ENCODE data around the gene YPEL3. TPM values are rescaled to one million over a fixed set of nuclear protein-coding genes. Genes with fewer than 3 reads are reported as not detected.

The YPEL3 gene
- total and polyA plus RNA-seq, 12 donors, result 14.6 to 454 (median 94.5) TPM

- DNase-seq, result peak; percentile 88 to 95 (median 94)
- H3K9me3 ChIP-seq (replicated peaks in 1 of 3), result no peaks in the 10 kb centered on the region
- no peaks in the 10 kb centered on the region for H3K27me3 ChIP-seq
- H3K27ac ChIP-seq, result peak within 1 kb of the TSS; percentile 86 to 96 (median 94)
- no peak for TF ChIP-seq CTCF (IDR thresholded peaks at IDR 0.05)
- TF ChIP-seq POLR2A (IDR thresholded peaks at IDR 0.05), result peak; percentile 78 to 87
- H3K4me1 ChIP-seq (replicated peaks in 1 of 2), result peaks cover 35 to 42% of the 10 kb centered on the region in 2 donors
- intact Hi-C loops (cut with DNase I), result no loop called here
- H3K36me3 ChIP-seq (replicated peaks in 1 of 2), result peaks cover 0 to 47% of the 10 kb centered on the region in 2 donors
- 2 to 5% (median 2%) methylated on average over 24 to 67 of the region's 67 CpGs for WGBS, 4 donors
- H3K4me3 ChIP-seq, result peak within 1 kb of the TSS; percentile 69 to 96 (median 82)
Observed at GRCh38 chr16:30075503-30076275, 20.3 kb downstream of the YPEL3 start, which contains the start of gene PPP4C. Gene PPP4C (plus strand): TSS chr16:30075994. CDS start chr16:30076378, 384 bp downstream.

DNA sequence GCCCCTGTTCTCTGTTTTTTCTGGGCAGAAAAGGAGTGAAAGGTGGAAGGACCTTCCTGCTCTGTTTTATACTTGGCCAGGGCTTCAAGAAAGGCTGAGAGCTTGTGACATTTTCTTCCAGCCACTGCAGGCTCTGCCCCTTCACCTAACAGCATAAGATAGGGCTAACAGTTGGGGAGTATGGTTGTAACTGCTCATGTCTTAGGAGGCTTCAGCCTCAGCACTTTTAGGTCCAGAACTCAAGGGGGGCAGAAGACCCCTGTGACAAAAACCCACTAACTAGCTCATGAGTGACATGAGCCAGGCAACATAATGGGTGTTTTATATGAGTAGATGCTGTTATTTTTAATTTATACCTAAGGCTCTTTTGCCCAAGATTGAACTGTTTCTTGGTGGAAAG, 25.5 kb downstream of the YPEL3 start:
- intact Hi-C loops (cut with DNase I), result no loop called here
- H3K9me3 ChIP-seq (replicated peaks in 1 of 3), result no peaks in the 10 kb centered on the region
- H3K4me3 ChIP-seq, result no peak overlapping the region
- no peak for TF ChIP-seq POLR2A (IDR thresholded peaks at IDR 0.05)
- no peak for TF ChIP-seq CTCF (IDR thresholded peaks at IDR 0.05)
- peaks cover 0 to 67% of the 10 kb centered on the region in 2 donors for H3K36me3 ChIP-seq (replicated peaks in 1 of 2)
- peak overlapping the region in 2 of 5 donors; percentile 60 to 75 for H3K27ac ChIP-seq
- H3K27me3 ChIP-seq, result no peaks in the 10 kb centered on the region
- H3K4me1 ChIP-seq (replicated peaks in 1 of 2), result peaks cover 34 to 45% of the 10 kb centered on the region in 2 donors
- DNase-seq, result no peak

GRCh38 chr16:30069611-30070462, 26.2 kb downstream of the YPEL3 start:
- 50 to 62% (median 55%) methylated on average over 26 to 31 of the region's 31 CpGs for WGBS, 4 donors
- peak in 5 of 7 donors; percentile 48 to 59 (median 50) for DNase-seq
- Histone ChIP-seq H3K27ac (peak overlapping the region in 3 of 5 donors; percentile 45 to 75 (median 60)), H3K4me3 (peak overlapping the region in 1 of 4 donors; percentile 28), H3K27me3 (no peaks in the 10 kb centered on the region), H3K9me3 (replicated peaks in 1 of 3) (no peaks in the 10 kb centered on the region), H3K36me3 (replicated peaks in 1 of 2) (peaks cover 0 to 67% of the 10 kb centered on the region in 2 donors), H3K4me1 (replicated peaks in 1 of 2) (peaks cover 31 to 39% of the 10 kb centered on the region in 2 donors)
- TF ChIP-seq POLR2A (IDR thresholded peaks at IDR 0.05), result no peak
- intact Hi-C loops (cut with DNase I), result no loop called here

- TF ChIP-seq CTCF (IDR thresholded peaks at IDR 0.05) (peak in 5 of 6 experiments; percentile 26 to 48 (median 45)), POLR2A (IDR thresholded peaks at IDR 0.05) (no peak)
- peaks cover 0 to 67% of the 10 kb centered on the region in 2 donors for H3K36me3 ChIP-seq (replicated peaks in 1 of 2)
- peak overlapping the region in 3 of 5 donors; percentile 45 to 75 (median 60) for H3K27ac ChIP-seq
- H3K4me3 ChIP-seq, result no peak overlapping the region
- intact Hi-C loops (cut with DNase I), result no loop called here
- WGBS, 4 donors, result 44 to 72% (median 69%) methylated on average over 3 to 17 of the region's 17 CpGs
- H3K9me3 ChIP-seq (replicated peaks in 1 of 3), result no peaks in the 10 kb centered on the region
- peaks cover 39 to 40% of the 10 kb centered on the region in 2 donors for H3K4me1 ChIP-seq (replicated peaks in 1 of 2)
- peak in 3 of 7 donors; percentile 32 to 54 (median 53) for DNase-seq
- H3K27me3 ChIP-seq, result no peaks in the 10 kb centered on the region
Observed at GRCh38 chr16:30068750-30069610, 27.0 kb downstream of the YPEL3 start.

Measured in adrenal gland (tissue), 12 donors.